Suprapubic skin (tissue), 4 donors: Measurements from ENCODE around the gene DHCR7.

Experiments
- EP300 ChIP-seq: sonication (generic); formaldehyde crosslinking; IDR thresholded peaks from one replicate; pipeline ENCODE4 v1.6.1; 2017; ENCODE audit warnings: antibody characterized with exemption
- POLR2A ChIP-seq, 2 donors: fragments of 450-650 bp; IDR thresholded peaks; one replicate each; pipeline ENCODE4 v1.6.1; 2017; ENCODE audit warnings: antibody characterized with exemption in 2 of 2, mild to moderate bottlenecking in 2 of 2, moderate library complexity in 2 of 2
- POLR2AphosphoS5 ChIP-seq, 3 donors: sonication (generic); formaldehyde crosslinking; IDR thresholded peaks; one replicate each; pipeline ENCODE4 v1.6.1; 2017; ENCODE audit warnings: antibody characterized with exemption in 3 of 3
- TF ChIP-seq, protein P1 (sequence below), 2 donors: fragments of 200-600 bp in 1 of 2; fragments of 450-650 bp in 1 of 2; sonication (generic) in 1 of 2; IDR thresholded peaks; one replicate each; pipeline ENCODE4 v1.5.1; 2016 to 2019; ENCODE audit warnings: antibody characterized with exemption in 2 of 2, mild to moderate bottlenecking in 1 of 2, moderate library complexity in 1 of 2

DNA sequence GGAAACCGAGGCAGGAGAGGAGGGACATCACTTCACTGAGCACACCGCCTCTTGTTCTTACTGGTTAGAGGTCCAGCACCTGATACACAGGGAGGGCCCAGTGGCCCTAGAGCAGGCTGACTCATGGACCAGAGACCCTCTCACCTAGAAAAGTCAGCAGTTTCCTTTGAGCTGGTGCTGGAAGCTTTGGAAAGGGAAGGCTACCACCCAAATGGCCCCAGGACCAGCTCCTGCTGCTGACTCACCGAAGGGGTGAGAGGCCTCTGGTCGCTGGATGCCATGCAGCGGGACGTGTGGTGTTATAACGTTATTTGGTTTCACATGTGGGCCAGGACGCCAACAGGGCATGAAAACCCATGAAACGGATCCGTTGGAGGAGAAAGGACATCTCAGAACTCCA, 8.6 kb upstream of the DHCR7 start:
- TF ChIP-seq, protein P1, sequence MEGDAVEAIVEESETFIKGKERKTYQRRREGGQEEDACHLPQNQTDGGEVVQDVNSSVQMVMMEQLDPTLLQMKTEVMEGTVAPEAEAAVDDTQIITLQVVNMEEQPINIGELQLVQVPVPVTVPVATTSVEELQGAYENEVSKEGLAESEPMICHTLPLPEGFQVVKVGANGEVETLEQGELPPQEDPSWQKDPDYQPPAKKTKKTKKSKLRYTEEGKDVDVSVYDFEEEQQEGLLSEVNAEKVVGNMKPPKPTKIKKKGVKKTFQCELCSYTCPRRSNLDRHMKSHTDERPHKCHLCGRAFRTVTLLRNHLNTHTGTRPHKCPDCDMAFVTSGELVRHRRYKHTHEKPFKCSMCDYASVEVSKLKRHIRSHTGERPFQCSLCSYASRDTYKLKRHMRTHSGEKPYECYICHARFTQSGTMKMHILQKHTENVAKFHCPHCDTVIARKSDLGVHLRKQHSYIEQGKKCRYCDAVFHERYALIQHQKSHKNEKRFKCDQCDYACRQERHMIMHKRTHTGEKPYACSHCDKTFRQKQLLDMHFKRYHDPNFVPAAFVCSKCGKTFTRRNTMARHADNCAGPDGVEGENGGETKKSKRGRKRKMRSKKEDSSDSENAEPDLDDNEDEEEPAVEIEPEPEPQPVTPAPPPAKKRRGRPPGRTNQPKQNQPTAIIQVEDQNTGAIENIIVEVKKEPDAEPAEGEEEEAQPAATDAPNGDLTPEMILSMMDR (IDR thresholded peaks at IDR 0.05): no peak
- TF ChIP-seq POLR2A (IDR thresholded peaks at IDR 0.05): no peak
- no peak for TF ChIP-seq POLR2AphosphoS5 (IDR thresholded peaks at IDR 0.05)
- TF ChIP-seq EP300: no peak
